MCF 10A (cell line): ENCODE results near the gene GPR68. TPM values are rescaled to one million over a fixed set of nuclear protein-coding genes. Genes with fewer than 3 reads are reported as not detected.
"Not testable (repeated sequence)": the region's sequence is repeated elsewhere in the genome, so short reads cannot be mapped to it uniquely, and the experiment has no call there.

Experiments
- BruUV-seq: library from RNA; stranded (reverse); fragments of 400-500 nt; replicated peaks from 2 replicates; lab custom pipeline; 2021; lab: Mats Ljungman, UMichigan
- CTCF ChIA-PET: fragments of 300-600 bp; sonication (Branson Sonifier 250); formaldehyde crosslinking; extraction: SDS; loops from one replicate; lab custom pipeline; 2021; ENCODE audit warnings: antibody characterized with exemption, inconsistent platforms; lab: Yijun Ruan, JAX
- POLR2A ChIA-PET: fragments of 300-600, 350-650 bp; sonication (Branson Sonifier 250); formaldehyde crosslinking; extraction: SDS; loops from one replicate; lab custom pipeline; 2020; ENCODE audit warnings: antibody characterized with exemption, inconsistent platforms; lab: Yijun Ruan, JAX
- DNase-seq: peaks from one replicate; pipeline ENCODE4 v3.0.0-alpha.2; 2018; ENCODE audit not compliant: unreplicated experiment
- H3K27ac Mint-ChIP-seq: one replicate; pipeline ENCODE4 v1.8.0; 2022; ENCODE audit warnings: mild to moderate bottlenecking, low read depth, mixed read lengths; ENCODE audit not compliant: unreplicated experiment
- H3K27me3 Mint-ChIP-seq: one replicate; pipeline ENCODE4 v1.8.0; 2022; ENCODE audit warnings: mixed read lengths; ENCODE audit not compliant: insufficient read depth, unreplicated experiment
- H3K36me3 Mint-ChIP-seq: one replicate; pipeline ENCODE4 v1.8.0; 2022; ENCODE audit warnings: mild to moderate bottlenecking, moderate library complexity, mixed read lengths; ENCODE audit not compliant: insufficient read depth, unreplicated experiment
- H3K4me1 Mint-ChIP-seq: one replicate; pipeline ENCODE4 v1.8.0; 2022; ENCODE audit warnings: mixed read lengths; ENCODE audit not compliant: insufficient read depth, unreplicated experiment
- H3K4me3 Mint-ChIP-seq: one replicate; pipeline ENCODE4 v1.8.0; 2022; ENCODE audit warnings: mild to moderate bottlenecking, moderate library complexity, mixed read lengths; ENCODE audit not compliant: unreplicated experiment
- H3K9me3 Mint-ChIP-seq: one replicate; pipeline ENCODE4 v1.8.0; 2022; ENCODE audit warnings: mixed read lengths; ENCODE audit not compliant: unreplicated experiment
- intact Hi-C: fragments of 100-400 bp; cut with micrococcal nuclease; formaldehyde crosslinking; loops from 2 replicates; pipeline ENCODE4 v1.14.1; 2022
- total RNA-seq: library from RNA; stranded (reverse); gene quantifications from 2 replicates; pipeline ENCODE4 v1.2.3, GENCODE V29; 2022
- TF ChIP-seq, protein P1 (sequence below): fragments of 200-600 bp; IDR thresholded peaks from one replicate; pipeline ENCODE4 v1.8.0; 2022; ENCODE audit warnings: antibody characterized with exemption, mild to moderate bottlenecking; ENCODE audit not compliant: unreplicated experiment

The GPR68 gene
- total RNA-seq, 1 experiment from 2014 or later, result 0.14 TPM

DNA sequence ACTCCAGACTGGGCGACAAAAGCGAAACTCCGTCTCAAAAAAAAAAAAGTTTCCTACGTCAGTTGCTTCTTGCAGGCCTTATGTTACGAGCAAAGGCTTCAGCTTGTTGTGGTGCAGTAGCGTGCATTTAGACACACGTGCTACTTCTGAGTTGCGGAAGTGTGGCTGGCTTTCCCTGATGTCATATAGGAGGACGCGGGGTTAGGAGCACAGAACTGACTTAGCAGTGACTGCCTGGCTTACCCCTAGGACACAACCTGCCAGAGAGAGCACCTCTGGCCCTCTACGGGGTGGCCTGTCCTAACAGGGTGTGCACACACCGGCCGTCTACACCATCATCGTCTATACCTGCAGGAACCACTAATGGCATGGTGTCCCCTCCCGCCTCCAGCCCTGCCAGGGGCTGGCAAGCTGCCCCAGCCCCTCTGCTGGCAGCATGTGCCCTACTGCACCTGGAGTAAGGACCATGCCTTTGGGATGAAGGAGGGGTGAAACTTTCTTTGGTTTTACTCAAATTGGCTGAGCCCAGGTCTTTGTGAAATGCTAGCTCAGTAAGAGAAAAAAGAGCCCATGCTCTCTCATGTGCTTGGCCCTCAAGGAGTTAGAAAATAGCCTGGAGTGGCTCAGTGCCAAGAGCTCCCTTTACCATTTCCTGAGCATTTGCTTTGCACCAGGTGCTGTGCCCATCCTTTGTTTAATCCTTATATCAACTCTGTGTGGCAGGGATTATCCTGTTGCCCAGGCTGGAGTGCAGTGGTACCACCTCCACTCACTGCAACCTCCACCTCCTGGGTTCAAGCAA lies 1.7 kb upstream of the GPR68 start:
- Mint-ChIP-seq H3K9me3 (peaks cover 7% of the 10 kb centered on the region), H3K27me3 (no peaks in the 10 kb centered on the region), H3K27ac (no peak overlapping the region), H3K4me1 (no peaks in the 10 kb centered on the region), H3K36me3 (no peaks in the 10 kb centered on the region), H3K4me3 (no peak overlapping the region)
- POLR2A ChIA-PET, result no interaction called here
- peak; percentile 29 for DNase-seq
- CTCF ChIA-PET, result no interaction called here
- TF ChIP-seq, protein P1, sequence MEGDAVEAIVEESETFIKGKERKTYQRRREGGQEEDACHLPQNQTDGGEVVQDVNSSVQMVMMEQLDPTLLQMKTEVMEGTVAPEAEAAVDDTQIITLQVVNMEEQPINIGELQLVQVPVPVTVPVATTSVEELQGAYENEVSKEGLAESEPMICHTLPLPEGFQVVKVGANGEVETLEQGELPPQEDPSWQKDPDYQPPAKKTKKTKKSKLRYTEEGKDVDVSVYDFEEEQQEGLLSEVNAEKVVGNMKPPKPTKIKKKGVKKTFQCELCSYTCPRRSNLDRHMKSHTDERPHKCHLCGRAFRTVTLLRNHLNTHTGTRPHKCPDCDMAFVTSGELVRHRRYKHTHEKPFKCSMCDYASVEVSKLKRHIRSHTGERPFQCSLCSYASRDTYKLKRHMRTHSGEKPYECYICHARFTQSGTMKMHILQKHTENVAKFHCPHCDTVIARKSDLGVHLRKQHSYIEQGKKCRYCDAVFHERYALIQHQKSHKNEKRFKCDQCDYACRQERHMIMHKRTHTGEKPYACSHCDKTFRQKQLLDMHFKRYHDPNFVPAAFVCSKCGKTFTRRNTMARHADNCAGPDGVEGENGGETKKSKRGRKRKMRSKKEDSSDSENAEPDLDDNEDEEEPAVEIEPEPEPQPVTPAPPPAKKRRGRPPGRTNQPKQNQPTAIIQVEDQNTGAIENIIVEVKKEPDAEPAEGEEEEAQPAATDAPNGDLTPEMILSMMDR, result no peak
- BruUV-seq, result no TSS peak
- intact Hi-C loops, result no loop called here

DNA sequence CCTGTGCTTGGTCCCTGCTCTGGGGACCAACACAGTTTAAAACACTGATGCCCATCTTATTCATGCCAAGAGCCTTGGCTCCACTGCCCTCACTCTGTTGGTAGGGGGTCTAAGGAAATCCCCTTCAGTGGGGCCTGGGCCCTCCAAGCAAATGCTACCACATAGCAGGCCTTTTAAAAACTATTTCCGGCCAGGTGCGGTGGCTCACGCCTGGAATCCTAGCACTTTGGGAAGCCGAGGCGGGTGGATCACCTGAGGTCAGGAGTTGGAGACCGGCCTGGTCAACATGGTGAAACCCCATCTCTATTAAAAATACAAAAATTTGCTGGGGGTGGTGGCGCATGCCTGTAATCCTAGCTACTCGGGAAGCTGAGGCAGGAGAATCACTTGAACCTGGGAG lies 1.1 kb upstream of the GPR68 start:
- H3K27me3 Mint-ChIP-seq, H3K36me3 Mint-ChIP-seq, BruUV-seq, POLR2A ChIA-PET, H3K27ac Mint-ChIP-seq, intact Hi-C loops, DNase-seq, CTCF ChIA-PET, H3K4me1 Mint-ChIP-seq, H3K9me3 Mint-ChIP-seq, H3K4me3 Mint-ChIP-seq: not testable (repeated sequence)

GRCh38 chr14:91245029-91245428 lies 525 bp upstream of the GPR68 start:
- no peaks in the 10 kb centered on the region for H3K36me3 Mint-ChIP-seq
- CTCF ChIA-PET, result interaction anchor here (0.6 kb wide), 1 partner anchor 736 kb away, joined by 4 read pairs; no protein-coding TSS in a partner anchor
- POLR2A ChIA-PET, result interaction anchor here (0.6 kb wide), 1 partner anchor 57 kb away, joined by 3 read pairs; no protein-coding TSS in a partner anchor
- H3K4me3 Mint-ChIP-seq, result no peak overlapping the region
- no peak overlapping the region for H3K27ac Mint-ChIP-seq
- no peak for DNase-seq
- no TSS peak for BruUV-seq
- TF ChIP-seq, protein P1, result no peak
- H3K9me3 Mint-ChIP-seq, result peaks cover 8% of the 10 kb centered on the region
- intact Hi-C loops, result no loop called here
- H3K4me1 Mint-ChIP-seq, result no peaks in the 10 kb centered on the region
- no peaks in the 10 kb centered on the region for H3K27me3 Mint-ChIP-seq

DNA sequence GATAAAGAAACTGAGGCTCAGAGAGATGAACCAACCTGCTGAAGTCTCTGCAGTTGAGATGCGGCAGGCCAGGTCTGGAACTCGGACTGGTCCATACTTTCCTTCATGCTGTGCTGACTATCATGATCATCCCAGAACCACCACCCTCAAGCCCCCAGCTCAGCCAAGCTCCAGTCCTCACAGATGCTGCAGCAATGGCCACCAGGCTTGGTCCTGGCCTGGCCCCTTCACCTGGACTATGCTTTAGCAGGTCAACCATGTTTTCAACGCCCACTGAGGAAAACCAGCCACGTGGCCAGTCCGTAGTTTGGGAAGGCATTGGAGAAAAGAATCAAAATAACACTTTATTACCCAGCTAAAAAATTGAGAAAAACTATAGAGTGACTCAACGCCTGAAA lies 1.4 kb downstream of the GPR68 start:
- TF ChIP-seq, protein P1, result no peak
- H3K9me3 Mint-ChIP-seq, result peaks cover 8% of the 10 kb centered on the region
- H3K4me3 Mint-ChIP-seq, result no peak overlapping the region
- no peaks in the 10 kb centered on the region for H3K27me3 Mint-ChIP-seq
- no peaks in the 10 kb centered on the region for H3K36me3 Mint-ChIP-seq
- intact Hi-C loops, result no loop called here
- BruUV-seq, result no TSS peak
- H3K4me1 Mint-ChIP-seq, result no peaks in the 10 kb centered on the region
- ChIA-PET POLR2A (interaction anchor here (0.6 to 1.2 kb wide), 3 partner anchors 21 to 67 kb away, joined by 3 read pairs; no protein-coding TSS in a partner anchor), CTCF (interaction anchor here (0.5 to 1.8 kb wide), 5 partner anchors 9 to 239 kb away, joined by 3 to 7 read pairs (median 3); no protein-coding TSS in a partner anchor)
- no peak overlapping the region for H3K27ac Mint-ChIP-seq
- DNase-seq, result no peak
